ENCODE measurements around the gene TBC1D16. TPM values are rescaled to one million over a fixed set of nuclear protein-coding genes. Genes with fewer than 3 reads are reported as not detected.

TBC1D16 gene
- total RNA-seq, 1 donor from 2014 or later: 19.3 TPM

- Histone ChIP-seq H3K4me3 (ENCODE audit: low read length in 3 of 3) (no peak overlapping the region), H3K4me1 (ENCODE audit: control insufficient read depth in 3 of 3, insufficient read depth in 3 of 3, low read length in 3 of 3) (peaks cover 9 to 42% (median 28%) of the 10 kb centered on the region in 3 donors), H3K9ac (ENCODE audit: low read depth in 1 of 3, low read length in 3 of 3) (no peak overlapping the region), H3K27ac (ENCODE audit: low read depth, low read length) (no peak overlapping the region), H3K9me3 (ENCODE audit: control insufficient read depth in 3 of 3, low read length in 3 of 3) (no peaks in the 10 kb centered on the region), H3K27me3 (ENCODE audit: control insufficient read depth in 3 of 3, insufficient read depth in 3 of 3, low read length in 3 of 3) (peaks cover 41 to 74% (median 49%) of the 10 kb centered on the region in 3 donors), H3K36me3 (ENCODE audit: control insufficient read depth in 3 of 3, insufficient read depth in 3 of 3, low read length in 3 of 3) (no peaks in the 10 kb centered on the region)
These were observed 117.7 kb downstream of the TBC1D16 start for GRCh38 chr17:79917902-79918484.

- Histone ChIP-seq H3K27ac (ENCODE audit: low read depth, low read length) (no peak overlapping the region), H3K4me1 (ENCODE audit: control insufficient read depth in 3 of 3, insufficient read depth in 3 of 3, low read length in 3 of 3) (peaks cover 9 to 39% (median 28%) of the 10 kb centered on the region in 3 donors), H3K9ac (ENCODE audit: low read depth in 1 of 3, low read length in 3 of 3) (no peak overlapping the region), H3K4me3 (ENCODE audit: low read length in 3 of 3) (no peak overlapping the region), H3K27me3 (ENCODE audit: control insufficient read depth in 3 of 3, insufficient read depth in 3 of 3, low read length in 3 of 3) (peaks cover 43 to 70% (median 52%) of the 10 kb centered on the region in 3 donors), H3K9me3 (ENCODE audit: control insufficient read depth in 3 of 3, low read length in 3 of 3) (no peaks in the 10 kb centered on the region), H3K36me3 (ENCODE audit: control insufficient read depth in 3 of 3, insufficient read depth in 3 of 3, low read length in 3 of 3) (no peaks in the 10 kb centered on the region)
These were observed 118.4 kb downstream of the TBC1D16 start for GRCh38 chr17:79916991-79917901.

- Histone ChIP-seq H3K27me3 (ENCODE audit: control insufficient read depth in 3 of 3, insufficient read depth in 3 of 3, low read length in 3 of 3) (peaks cover 42 to 66% (median 51%) of the 10 kb centered on the region in 3 donors), H3K4me1 (ENCODE audit: control insufficient read depth in 3 of 3, insufficient read depth in 3 of 3, low read length in 3 of 3) (peaks cover 9 to 39% (median 28%) of the 10 kb centered on the region in 3 donors), H3K9ac (ENCODE audit: low read depth in 1 of 3, low read length in 3 of 3) (no peak overlapping the region), H3K9me3 (ENCODE audit: control insufficient read depth in 3 of 3, low read length in 3 of 3) (no peaks in the 10 kb centered on the region), H3K36me3 (ENCODE audit: control insufficient read depth in 3 of 3, insufficient read depth in 3 of 3, low read length in 3 of 3) (no peaks in the 10 kb centered on the region), H3K27ac (ENCODE audit: low read depth, low read length) (no peak overlapping the region), H3K4me3 (ENCODE audit: low read length in 3 of 3) (no peak overlapping the region)
These were observed 119.2 kb downstream of the TBC1D16 start for GRCh38 chr17:79916506-79916905.

- no peaks in the 10 kb centered on the region for H3K36me3 ChIP-seq (ENCODE audit: control insufficient read depth in 3 of 3, insufficient read depth in 3 of 3, low read length in 3 of 3)
- no peak overlapping the region for H3K27ac ChIP-seq (ENCODE audit: low read depth, low read length)
- peaks cover 36 to 63% (median 46%) of the 10 kb centered on the region in 3 donors for H3K27me3 ChIP-seq (ENCODE audit: control insufficient read depth in 3 of 3, insufficient read depth in 3 of 3, low read length in 3 of 3)
- H3K9me3 ChIP-seq (ENCODE audit: control insufficient read depth in 3 of 3, low read length in 3 of 3): no peaks in the 10 kb centered on the region
- peak overlapping the region in 1 of 3 donors; percentile 33 for H3K9ac ChIP-seq (ENCODE audit: low read depth in 1 of 3, low read length in 3 of 3)
- H3K4me3 ChIP-seq (ENCODE audit: low read length in 3 of 3): no peak overlapping the region
- H3K4me1 ChIP-seq (ENCODE audit: control insufficient read depth in 3 of 3, insufficient read depth in 3 of 3, low read length in 3 of 3): peaks cover 9 to 39% (median 28%) of the 10 kb centered on the region in 3 donors
These were observed 119.7 kb downstream of the TBC1D16 start for GRCh38 chr17:79915850-79916430.

GRCh38 chr17:79914813-79915740, 120.6 kb downstream of the TBC1D16 start:
- H3K36me3 ChIP-seq (ENCODE audit: control insufficient read depth in 3 of 3, insufficient read depth in 3 of 3, low read length in 3 of 3): no peaks in the 10 kb centered on the region
- no peak overlapping the region for H3K27ac ChIP-seq (ENCODE audit: low read depth, low read length)
- H3K9ac ChIP-seq (ENCODE audit: low read depth in 1 of 3, low read length in 3 of 3): no peak overlapping the region
- no peaks in the 10 kb centered on the region for H3K9me3 ChIP-seq (ENCODE audit: control insufficient read depth in 3 of 3, low read length in 3 of 3)
- peaks cover 31 to 55% (median 42%) of the 10 kb centered on the region in 3 donors for H3K27me3 ChIP-seq (ENCODE audit: control insufficient read depth in 3 of 3, insufficient read depth in 3 of 3, low read length in 3 of 3)
- H3K4me3 ChIP-seq (ENCODE audit: low read length in 3 of 3): no peak overlapping the region
- H3K4me1 ChIP-seq (ENCODE audit: control insufficient read depth in 3 of 3, insufficient read depth in 3 of 3, low read length in 3 of 3): peaks cover 9 to 35% (median 28%) of the 10 kb centered on the region in 3 donors

- H3K9me3 ChIP-seq (ENCODE audit: control insufficient read depth in 3 of 3, low read length in 3 of 3): no peaks in the 10 kb centered on the region
- peaks cover 31 to 46% (median 39%) of the 10 kb centered on the region in 3 donors for H3K27me3 ChIP-seq (ENCODE audit: control insufficient read depth in 3 of 3, insufficient read depth in 3 of 3, low read length in 3 of 3)
- H3K9ac ChIP-seq (ENCODE audit: low read depth in 1 of 3, low read length in 3 of 3): no peak overlapping the region
- H3K27ac ChIP-seq (ENCODE audit: low read depth, low read length): no peak overlapping the region
- no peaks in the 10 kb centered on the region for H3K36me3 ChIP-seq (ENCODE audit: control insufficient read depth in 3 of 3, insufficient read depth in 3 of 3, low read length in 3 of 3)
- H3K4me1 ChIP-seq (ENCODE audit: control insufficient read depth in 3 of 3, insufficient read depth in 3 of 3, low read length in 3 of 3): peaks cover 6 to 28% (median 23%) of the 10 kb centered on the region in 3 donors
- H3K4me3 ChIP-seq (ENCODE audit: low read length in 3 of 3): no peak overlapping the region
These were observed 121.5 kb downstream of the TBC1D16 start for GRCh38 chr17:79913896-79914812.

- Histone ChIP-seq H3K4me1 (ENCODE audit: control insufficient read depth in 3 of 3, insufficient read depth in 3 of 3, low read length in 3 of 3) (peaks cover 0 to 21% (median 17%) of the 10 kb centered on the region in 3 donors), H3K9ac (ENCODE audit: low read depth in 1 of 3, low read length in 3 of 3) (no peak overlapping the region), H3K27ac (ENCODE audit: low read depth, low read length) (no peak overlapping the region), H3K27me3 (ENCODE audit: control insufficient read depth in 3 of 3, insufficient read depth in 3 of 3, low read length in 3 of 3) (peaks cover 26 to 45% (median 39%) of the 10 kb centered on the region in 3 donors), H3K36me3 (ENCODE audit: control insufficient read depth in 3 of 3, insufficient read depth in 3 of 3, low read length in 3 of 3) (no peaks in the 10 kb centered on the region), H3K9me3 (ENCODE audit: control insufficient read depth in 3 of 3, low read length in 3 of 3) (no peaks in the 10 kb centered on the region), H3K4me3 (ENCODE audit: low read length in 3 of 3) (no peak overlapping the region)
These were observed 122.2 kb downstream of the TBC1D16 start for GRCh38 chr17:79913451-79913850.

- H3K4me3 ChIP-seq (ENCODE audit: low read length in 3 of 3): no peak overlapping the region
These were observed 122.9 kb downstream of the TBC1D16 start for GRCh38 chr17:79912552-79913330.

More at GRCh38 chr17:79912552-79913330, 122.9 kb downstream of the TBC1D16 start:
- Histone ChIP-seq H3K27me3 (ENCODE audit: control insufficient read depth in 3 of 3, insufficient read depth in 3 of 3, low read length in 3 of 3) (peaks cover 31 to 44% (median 37%) of the 10 kb centered on the region in 3 donors), H3K9me3 (ENCODE audit: control insufficient read depth in 3 of 3, low read length in 3 of 3) (no peaks in the 10 kb centered on the region), H3K9ac (ENCODE audit: low read depth in 1 of 3, low read length in 3 of 3) (no peak overlapping the region), H3K4me1 (ENCODE audit: control insufficient read depth in 3 of 3, insufficient read depth in 3 of 3, low read length in 3 of 3) (peaks cover 0 to 15% (median 14%) of the 10 kb centered on the region in 3 donors), H3K36me3 (ENCODE audit: control insufficient read depth in 3 of 3, insufficient read depth in 3 of 3, low read length in 3 of 3) (no peaks in the 10 kb centered on the region), H3K27ac (ENCODE audit: low read depth, low read length) (no peak overlapping the region)

All from skeletal muscle tissue (tissue), 4 donors.